ENCODE results near the gene COBL.

Gene COBL

DNA sequence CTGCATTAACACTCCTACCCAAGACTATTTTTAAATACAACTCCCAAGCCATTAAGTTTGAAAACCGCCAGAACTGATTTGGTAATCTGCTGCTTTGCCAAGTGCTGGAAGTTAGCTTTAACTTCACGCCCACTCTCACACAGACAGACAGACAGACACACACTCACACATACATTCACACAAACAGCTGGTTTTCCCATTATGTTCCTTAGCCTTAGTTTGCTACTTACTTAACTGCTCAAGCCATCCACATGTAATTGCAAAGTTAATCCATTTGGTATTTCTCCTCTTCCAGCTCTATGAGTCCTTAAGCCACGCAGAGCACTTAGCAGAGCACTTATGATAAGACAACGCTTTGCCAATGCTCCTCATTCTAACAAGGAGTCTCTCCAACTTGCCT lies 8.3 kb downstream of the COBL start:
- DNase-seq (ENCODE audit: low read depth, low spot score) = no peak

- DNase-seq (ENCODE audit: low read depth, low spot score) = no peak
Measured at GRCh38 chr7:51307651-51308210, 8.9 kb downstream of the COBL start.

DNA sequence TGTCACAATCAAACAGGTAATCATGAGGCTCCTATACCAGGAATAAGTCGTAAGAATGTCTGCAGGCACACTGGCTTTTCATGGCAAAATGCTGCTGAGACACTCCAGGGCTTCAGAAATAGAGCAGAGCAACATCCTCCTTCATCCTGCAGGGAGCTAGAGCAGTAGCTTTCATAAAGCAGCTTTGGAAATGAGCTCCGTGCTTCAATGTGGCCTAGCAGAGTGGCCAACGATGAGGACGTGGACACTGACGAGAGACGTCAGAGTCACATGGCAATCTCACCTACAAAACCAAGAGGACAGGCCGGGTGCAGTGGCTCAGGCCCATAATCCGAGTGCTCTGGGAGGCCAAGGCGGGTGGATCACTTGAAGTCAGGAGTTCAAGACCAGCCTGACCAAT lies 9.8 kb downstream of the COBL start:
- no peak for DNase-seq (ENCODE audit: low read depth, low spot score)

GRCh38 chr7:51304729-51305128 lies 11.9 kb downstream of the COBL start:
- no peak for DNase-seq (ENCODE audit: low read depth, low spot score)

DNA sequence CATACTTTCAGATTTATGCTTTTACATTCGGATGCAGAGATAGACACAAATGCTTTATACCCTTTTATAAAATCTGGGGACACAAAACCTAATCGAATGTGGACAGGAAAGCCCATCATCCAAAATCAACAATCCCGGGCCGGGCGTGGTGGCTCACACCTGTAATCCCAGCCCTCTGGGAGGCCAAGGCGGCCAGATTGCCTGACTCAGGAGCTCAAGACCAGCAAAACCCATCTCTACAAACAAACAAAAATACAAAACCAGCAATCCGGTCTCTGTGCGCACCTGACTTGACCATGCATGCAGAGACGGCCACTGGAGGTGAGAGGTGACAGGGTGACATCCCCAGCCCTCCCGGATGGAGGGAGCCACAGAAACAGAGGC lies 13.5 kb downstream of the COBL start:
- DNase-seq (ENCODE audit: low read depth, low spot score) = no peak

DNA sequence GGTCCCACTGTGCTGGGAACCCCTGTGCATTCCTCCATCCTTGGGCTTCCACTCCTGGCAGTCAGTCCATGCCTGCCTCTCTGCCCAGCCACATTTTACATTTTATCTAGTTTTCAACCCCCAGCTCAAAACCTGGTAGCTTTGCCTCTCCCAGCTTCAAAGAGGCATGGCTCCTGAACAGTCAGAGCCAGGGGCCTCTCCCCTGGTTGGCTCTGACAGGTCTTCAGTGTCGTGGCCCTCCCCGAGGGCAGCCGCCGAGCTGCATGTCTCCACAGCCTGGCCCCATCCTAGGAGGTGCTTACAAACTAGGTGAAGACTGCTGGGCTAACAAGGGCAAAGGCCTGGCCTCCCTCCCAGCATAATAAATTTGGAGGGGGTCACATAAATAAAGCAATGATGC lies 14.8 kb downstream of the COBL start:
- DNase-seq (ENCODE audit: low read depth, low spot score) = no peak

- no peak for DNase-seq (ENCODE audit: low read depth, low spot score)
Measured at GRCh38 chr7:51300762-51301674, 15.6 kb downstream of the COBL start.

GRCh38 chr7:51299391-51300133 lies 17.0 kb downstream of the COBL start:
- no peak for DNase-seq (ENCODE audit: low read depth, low spot score)

GRCh38 chr7:51298912-51299311 lies 17.7 kb downstream of the COBL start:
- no peak for DNase-seq (ENCODE audit: low read depth, low spot score)

DNA sequence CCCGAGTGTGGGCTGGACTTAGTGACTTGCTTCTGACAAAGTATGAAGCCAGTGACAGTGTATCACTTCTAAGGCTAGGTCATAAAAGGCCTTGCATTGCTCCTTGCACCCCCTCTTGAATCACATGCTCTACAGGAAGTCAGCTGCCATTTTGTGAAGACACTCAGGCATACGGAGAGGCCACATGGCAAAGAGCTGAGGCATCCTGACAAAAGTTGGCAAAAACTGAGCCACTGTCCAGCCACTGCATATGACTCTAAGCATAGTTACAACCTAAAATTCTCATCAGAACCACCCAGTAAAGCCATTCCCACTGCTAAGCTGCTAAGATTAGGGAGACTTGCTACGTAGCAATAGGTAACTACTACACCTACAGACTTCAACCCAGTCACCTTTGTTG lies 18.6 kb downstream of the COBL start:
- no peak for DNase-seq (ENCODE audit: low read depth, low spot score)

DNA sequence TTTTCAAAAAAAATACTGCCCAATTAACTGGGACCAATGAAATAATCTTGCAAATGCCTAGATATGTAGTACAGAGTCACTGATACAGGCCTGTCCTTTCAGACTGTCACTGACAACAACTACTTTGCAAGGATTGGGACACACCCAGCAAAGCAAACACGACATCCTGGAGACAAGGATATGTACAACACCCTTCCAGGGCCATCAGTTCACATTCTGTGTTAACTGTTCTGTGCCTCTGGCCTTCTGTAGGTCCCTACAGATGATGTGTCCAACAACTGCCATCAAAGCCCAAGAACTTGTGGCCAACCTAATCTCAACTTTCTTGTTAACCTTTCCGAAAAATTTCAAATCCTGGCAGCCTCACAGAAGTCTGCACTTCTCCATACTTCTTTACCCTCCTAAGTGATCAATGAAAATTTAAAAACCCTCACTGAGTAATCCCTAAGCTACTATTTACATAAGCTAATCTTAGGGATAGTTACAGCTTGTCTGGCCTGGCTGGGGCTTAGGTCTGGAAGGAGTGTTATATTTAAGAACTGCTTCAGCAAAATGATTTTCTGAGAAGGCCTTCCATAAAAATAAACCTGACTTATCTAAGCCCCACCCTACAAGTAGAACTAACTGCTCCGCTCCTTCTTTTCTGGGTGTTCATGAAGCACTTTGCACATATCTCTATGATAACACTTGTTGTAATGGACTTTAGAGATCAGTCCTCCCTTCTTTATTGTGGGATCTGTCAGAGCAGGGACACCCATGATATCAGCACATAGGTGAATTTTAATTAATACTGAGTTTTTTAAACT lies 21.0 kb downstream of the COBL start:
- DNase-seq (ENCODE audit: low read depth, low spot score) = no peak

DNA sequence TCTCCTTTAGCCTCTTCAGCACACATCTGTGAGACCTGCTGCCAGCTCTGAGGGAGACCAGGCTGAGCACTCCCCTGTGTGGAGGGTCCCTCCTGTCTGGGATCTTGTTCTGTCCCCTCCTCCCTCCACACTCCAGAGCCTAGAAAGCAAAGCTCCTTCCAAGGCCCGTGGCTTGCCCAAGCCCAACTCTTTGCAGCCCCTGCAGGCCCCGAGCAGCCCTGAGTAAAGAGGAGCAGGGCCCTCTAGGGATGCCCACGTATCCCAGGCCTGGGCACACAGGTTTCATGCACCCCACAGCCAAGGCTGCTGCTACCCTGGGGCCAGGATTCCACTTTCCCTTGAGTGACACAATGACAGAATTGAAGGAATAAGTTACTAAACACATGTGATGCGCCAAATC lies 24.0 kb downstream of the COBL start:
- DNase-seq (ENCODE audit: low read depth, low spot score) = no peak

GRCh38 chr7:51290702-51291540 lies 25.7 kb downstream of the COBL start:
- DNase-seq (ENCODE audit: low read depth, low spot score) = no peak

- no peak for DNase-seq (ENCODE audit: low read depth, low spot score)
Measured at GRCh38 chr7:51290304-51290637, 26.3 kb downstream of the COBL start.

- no peak for DNase-seq (ENCODE audit: low read depth, low spot score)
Measured at GRCh38 chr7:51289623-51290303, 26.8 kb downstream of the COBL start.

GRCh38 chr7:51288896-51289622 lies 27.6 kb downstream of the COBL start:
- no peak for DNase-seq (ENCODE audit: low read depth, low spot score)

DNA sequence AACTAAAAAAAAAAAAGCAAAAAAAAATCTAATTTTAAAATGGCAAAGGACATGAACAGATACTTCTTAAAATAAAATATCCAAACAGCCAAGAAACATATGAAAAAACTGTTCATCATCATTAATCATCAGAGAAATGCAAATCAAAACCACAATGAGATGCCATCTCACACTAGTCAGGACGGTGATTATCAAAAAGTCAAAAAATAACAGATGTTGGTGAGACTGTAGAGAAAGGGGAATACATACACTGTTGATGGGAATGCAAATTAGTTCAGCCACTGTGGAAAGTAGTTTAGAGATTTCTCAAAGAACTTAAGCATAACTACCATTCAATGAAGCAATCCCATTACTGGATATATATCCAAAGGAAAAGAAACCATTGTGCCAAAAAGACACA lies 30.2 kb downstream of the COBL start:
- no peak for DNase-seq (ENCODE audit: low read depth, low spot score)

DNA sequence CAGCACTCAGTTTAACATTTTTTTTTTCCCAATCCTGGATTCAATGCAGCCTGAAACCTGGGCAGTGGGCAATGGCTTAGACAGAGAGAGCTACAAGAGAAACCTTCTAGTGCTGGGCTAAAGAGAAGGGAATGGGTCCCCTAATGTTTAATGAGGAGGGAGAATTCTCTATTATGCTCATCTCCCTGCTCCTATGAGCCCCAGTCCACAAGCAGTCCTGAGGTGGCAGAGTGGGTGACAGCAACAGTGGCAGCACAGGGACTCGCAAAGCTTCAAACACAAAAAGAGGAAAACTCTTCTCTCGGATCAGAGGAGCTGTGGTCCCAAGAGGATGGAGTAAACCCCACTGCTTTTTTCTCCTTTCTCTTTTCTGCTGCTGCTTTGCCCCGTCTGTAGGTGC lies 36.5 kb downstream of the COBL start:
- no peak for DNase-seq (ENCODE audit: low read depth, low spot score)

- DNase-seq (ENCODE audit: low read depth, low spot score) = no peak
Measured at GRCh38 chr7:51279391-51280023, 37.1 kb downstream of the COBL start.
